NCI-H748 (cell line): ENCODE results near the gene BPGM.

Experiments
- DNase-seq: peaks from one replicate; lab custom pipeline; 2025; ENCODE audit not compliant: unreplicated experiment; lab: John Stamatoyannopoulos, UW

BPGM gene

GRCh38 chr7:134646425-134647305, at the start of gene BPGM:
Gene BPGM (plus strand): TSS chr7:134646853. CDS start chr7:134661508, 14,655 bp downstream.
- peak; percentile 99 for DNase-seq

DNA sequence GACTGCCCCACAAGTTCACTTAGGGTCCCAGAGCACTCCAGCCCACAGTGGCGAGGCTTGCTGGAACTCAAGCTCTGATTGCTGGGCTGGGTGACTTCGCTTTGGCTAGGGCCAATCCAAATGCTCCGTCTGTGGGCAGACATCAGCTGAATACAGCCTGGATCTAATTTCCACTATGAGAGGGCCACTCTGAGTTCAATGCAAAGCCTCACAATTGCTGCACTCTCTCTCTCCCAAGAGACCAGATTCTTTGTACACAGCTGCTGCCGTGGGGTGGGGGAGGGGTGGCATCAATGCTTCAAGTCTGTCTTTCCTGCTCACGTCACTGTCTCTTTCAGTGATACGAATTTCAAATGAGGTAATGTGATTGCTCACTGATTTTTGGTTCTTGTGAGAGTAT, 47.3 kb upstream of the BPGM start:
- DNase-seq: peak; percentile 28

DNA sequence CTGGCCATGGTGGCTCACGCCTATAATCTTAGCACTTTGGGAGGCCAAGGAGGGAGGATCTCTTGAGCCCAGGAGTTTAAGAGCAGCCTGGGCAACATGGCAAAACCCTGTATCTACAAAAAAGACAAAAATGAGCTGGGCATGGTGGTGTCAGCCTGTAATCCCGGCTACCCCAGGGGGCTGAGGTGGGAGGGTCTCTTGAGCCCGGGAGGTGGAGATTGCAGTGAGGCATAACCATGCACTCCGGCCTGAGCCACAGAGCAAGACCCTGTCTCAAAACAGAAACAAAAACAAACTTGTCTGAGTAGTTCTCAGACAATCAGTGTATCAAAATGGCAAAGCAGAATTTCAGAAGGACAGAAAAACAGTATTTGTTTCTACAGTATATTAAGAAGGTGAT, 45.2 kb upstream of the BPGM start:
- no peak for DNase-seq

DNA sequence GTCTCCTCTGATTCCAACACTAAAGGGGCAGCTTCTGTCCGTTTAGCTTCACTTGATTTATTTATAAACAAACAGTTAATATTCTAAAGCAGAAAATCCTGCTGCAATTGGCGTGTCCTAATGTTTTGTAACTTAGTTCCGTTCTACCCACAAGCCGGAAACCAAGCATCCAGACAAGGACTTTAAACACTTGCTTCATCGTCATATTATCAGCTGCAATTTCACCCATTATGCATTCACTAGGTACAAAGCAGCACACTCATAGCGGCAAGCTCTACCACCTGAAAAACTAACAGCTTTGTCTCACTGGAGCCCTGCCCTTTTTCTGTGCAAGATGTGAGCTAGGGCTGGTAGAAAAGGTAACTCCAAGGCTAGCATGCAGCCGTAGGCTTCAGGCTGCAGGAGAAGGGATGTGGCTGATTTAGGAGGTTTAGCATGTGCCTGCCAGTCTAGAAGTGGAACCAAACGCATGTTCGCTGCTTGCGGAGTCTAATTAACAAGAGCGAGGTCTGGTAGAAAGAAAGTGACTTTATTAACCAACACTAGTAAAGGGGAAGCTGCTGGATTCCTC, 43.7 kb upstream of the BPGM start:
- peak; percentile 24 for DNase-seq

- peak; percentile 60 for DNase-seq
These were observed 40.4 kb upstream of the BPGM start for GRCh38 chr7:134605978-134606923.

GRCh38 chr7:134611611-134612151, 35.0 kb upstream of the BPGM start:
- no peak for DNase-seq

GRCh38 chr7:134612197-134612596, 34.5 kb upstream of the BPGM start:
- DNase-seq: peak; percentile 4

DNA sequence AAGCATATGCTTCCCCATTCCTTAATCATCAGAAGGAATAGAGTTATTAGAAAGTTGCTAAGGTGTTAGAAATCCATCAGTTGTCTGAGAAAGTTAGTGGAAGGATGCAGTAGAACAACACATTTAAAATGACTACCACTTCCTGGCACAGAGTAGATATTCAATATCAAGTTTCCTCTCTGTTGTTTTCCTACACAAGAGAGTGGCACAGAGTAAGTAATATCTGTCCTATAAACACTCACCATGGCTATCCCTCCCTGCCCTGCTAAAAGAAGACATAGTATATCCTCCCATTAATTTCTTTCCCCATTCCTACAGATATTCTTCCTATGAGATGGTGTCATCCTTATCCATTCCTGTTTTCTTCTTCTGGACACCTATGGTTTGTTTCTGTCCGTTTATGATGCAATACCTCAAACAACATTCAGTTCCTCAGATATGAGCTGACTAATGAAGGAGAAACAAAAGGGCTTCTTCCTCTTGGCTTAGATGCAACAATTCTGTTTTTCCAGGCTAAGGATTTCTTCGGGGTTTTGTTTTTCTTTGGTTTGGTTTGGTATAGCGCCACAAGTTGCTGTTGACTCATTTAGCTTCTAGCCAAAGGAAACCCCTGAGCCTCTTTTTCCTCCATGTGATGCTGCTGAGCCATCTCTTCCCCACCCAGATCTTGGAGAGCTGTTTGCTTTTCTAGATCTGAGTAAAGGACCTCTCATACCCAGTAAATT, 32.9 kb upstream of the BPGM start:
- DNase-seq: no peak

DNA sequence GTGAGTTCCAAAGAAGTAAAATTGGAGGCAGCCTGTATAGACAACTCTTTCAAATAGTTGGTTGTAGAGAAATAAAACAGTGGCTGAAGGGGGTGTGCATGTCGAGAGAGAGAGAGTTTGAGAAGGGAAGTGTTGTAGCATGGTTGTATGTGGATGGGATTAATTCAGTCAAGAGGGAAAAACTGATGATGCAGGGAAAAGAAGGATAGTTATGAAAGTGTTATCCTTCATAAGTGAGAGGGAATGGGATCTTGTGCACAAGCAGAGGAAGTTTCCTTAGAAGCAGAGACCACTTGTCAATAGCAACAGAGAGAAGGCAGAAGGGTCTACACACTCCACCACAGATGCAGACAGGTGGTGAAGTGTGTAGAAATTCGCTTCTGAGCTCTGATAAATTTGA, 30.0 kb upstream of the BPGM start:
- DNase-seq: no peak

DNA sequence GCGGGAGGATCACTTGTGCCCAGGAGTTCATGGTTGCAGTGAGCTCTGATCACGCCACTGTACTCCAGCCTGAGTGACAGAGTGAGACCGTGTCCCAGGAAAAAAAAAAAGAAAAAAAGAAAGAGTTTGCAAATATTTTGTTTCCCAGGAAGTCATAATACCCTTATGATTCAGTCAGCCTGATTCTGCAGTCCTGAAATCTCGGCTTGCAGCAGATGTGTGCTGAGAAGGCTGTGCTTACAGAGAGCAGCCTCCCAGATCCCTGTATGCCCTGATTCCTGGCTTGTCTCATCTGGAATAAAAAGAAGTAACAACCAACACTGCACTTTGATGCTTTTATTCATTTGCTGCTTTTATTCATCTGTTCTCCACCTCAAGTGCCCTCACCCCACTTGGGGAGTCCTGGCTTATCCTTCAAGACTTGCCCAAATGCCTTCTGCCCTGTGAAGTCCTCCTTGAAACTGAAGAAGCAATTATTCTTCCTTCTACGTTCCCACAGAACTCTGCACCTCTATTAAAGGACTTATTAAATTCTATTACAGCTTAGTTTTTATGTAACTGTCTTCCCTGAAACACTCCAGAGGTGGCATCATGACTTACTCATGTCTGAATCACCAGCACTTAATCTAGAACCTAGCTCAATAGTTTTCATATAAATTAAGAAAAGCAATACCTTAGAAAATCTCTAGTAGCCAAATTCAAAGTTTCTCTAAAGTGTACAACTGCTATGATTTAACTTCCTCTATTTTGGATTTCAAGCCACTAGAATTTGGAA, 27.7 kb upstream of the BPGM start:
- no peak for DNase-seq

DNA sequence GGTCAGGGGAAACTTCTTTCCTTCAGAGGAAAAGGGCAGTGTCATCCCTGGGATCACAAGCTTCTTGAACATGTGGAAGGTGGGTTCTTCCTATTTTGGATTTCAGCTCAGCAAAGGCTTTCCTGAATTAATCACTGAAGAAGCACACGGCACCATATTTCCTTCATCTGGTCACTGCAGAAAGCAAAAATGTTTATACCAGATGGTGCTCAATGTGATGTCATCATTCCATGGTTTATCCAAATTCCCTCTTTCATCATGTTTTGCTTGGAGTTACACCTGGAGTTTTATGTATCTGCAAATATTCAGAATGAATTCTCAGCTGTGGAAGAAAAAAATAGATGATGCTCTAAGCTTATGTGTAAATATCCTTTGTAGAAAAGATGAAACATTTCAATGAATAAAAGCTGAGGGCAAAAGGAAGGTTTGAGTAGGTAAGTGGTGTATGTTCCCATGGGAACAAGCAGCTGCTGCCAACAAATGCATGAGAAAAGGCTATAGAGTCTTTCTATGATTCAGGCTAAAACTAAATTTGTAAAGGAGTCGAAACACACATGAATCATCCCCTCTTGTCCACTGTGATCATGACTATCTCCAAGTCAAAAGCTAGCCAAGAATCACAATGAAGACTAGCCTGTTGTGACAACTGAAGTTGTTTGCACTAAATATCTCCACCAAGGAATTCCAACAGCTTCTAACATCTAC, 26.9 kb upstream of the BPGM start:
- DNase-seq: peak; percentile 70

- DNase-seq: no peak
These were observed 24.2 kb upstream of the BPGM start for GRCh38 chr7:134622303-134622995.

DNA sequence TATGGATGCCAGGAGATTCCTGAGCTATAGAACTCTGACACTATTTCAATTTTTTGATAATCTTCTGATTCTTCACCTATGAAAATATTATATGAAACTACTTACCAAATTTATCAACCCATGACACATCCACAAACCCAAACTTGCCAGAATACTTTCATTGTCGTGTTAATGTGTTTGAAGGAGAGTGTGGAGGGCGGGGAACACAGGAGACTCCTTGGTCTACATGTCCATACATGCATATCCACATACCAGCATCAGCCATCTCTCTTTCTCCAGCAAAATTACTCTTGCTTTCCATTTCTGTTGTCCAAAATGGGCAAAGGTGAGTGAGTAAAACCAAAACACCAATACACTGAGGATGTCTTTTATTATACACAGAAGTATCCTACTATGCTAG, 23.5 kb upstream of the BPGM start:
- no peak for DNase-seq

DNA sequence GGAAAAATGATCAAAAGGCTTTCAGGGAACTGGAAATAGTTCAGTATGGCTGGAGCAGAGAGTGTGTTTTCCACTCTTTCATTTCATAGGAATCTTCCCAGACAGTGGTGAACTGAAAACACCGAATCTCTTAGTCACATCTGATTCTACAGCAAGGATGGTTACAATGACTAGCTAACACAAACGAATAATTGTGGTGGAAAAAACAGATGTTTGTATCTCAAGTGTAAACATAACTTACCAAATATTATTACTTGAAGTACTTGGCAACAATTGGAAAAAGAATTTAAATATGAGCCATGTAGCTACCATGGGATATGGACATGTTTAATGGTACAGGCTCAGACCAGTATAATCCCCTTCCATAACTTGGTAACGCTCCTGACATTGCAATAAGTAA, 21.1 kb upstream of the BPGM start:
- DNase-seq: no peak

GRCh38 chr7:134627109-134627774, 19.4 kb upstream of the BPGM start:
- DNase-seq: no peak

GRCh38 chr7:134627775-134628153, 18.9 kb upstream of the BPGM start:
- DNase-seq: no peak

- no peak for DNase-seq
These were observed 17.2 kb upstream of the BPGM start for GRCh38 chr7:134629445-134629844.

GRCh38 chr7:134630237-134630636, 16.4 kb upstream of the BPGM start:
- DNase-seq: no peak
